ENCODE results near the gene MLX.

The MLX gene, protein sequence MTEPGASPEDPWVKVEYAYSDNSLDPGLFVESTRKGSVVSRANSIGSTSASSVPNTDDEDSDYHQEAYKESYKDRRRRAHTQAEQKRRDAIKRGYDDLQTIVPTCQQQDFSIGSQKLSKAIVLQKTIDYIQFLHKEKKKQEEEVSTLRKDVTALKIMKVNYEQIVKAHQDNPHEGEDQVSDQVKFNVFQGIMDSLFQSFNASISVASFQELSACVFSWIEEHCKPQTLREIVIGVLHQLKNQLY

DNA sequence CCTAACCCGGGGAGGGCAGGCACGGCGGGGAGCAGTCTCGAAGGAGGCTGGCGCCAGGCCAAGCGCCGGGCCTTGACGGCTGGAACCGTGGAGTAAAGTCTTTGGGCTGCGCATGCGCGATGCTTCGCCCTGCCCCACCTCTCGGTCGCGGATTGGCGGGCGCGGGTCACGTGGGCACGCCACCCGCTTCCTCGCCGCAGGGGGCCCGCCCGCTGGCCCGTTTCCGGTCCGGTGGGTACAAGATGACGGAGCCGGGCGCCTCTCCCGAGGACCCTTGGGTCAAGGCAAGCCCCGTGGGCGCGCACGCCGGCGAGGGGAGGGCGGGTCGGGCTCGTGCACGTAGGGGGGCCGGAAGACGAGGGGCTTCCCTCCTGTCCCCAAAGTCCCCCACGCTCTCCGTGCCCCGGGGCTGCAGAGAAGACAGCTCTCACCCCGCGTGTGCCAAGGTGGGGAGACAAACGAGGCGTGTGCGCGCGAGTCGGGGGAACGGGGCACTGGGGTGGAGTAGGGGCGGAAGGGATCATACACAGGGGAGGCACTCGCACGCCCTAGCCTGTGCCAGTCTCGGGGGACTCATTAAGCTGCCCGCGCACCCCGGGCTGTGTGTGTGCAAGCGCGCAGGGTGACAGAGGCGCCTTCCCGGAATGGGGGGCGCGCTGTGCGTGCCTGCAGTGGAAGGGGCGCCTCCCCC is at the start of gene MLX:
MLX (plus strand) TSS at position 218 of the 691 bp plus-strand sequence; CDS start at position 243, 25 bp downstream.
- DNase-seq = peak; percentile 93 to 96 (median 96)

DNA sequence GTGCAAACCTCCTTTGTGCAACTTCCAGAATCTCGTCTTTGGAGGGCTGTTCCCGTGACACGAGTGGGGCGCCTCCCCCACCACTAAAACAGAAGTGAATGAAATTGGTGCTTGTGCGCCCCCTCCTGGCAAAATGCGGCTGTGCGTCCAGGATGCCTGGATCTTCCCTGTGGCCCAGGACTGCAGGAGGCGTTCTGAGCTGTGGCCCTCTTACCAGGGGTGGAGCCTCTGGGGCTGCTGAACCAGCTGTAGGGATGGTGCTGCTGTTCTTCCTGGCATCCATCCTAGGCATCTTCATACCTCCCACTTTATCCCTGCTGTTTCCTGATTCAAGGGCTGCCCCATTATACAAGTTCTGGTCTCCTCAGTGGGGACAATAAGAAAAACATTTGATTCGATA is 49.4 kb upstream of the MLX start:
- DNase-seq = peak; percentile 21 to 54 (median 27)

DNA sequence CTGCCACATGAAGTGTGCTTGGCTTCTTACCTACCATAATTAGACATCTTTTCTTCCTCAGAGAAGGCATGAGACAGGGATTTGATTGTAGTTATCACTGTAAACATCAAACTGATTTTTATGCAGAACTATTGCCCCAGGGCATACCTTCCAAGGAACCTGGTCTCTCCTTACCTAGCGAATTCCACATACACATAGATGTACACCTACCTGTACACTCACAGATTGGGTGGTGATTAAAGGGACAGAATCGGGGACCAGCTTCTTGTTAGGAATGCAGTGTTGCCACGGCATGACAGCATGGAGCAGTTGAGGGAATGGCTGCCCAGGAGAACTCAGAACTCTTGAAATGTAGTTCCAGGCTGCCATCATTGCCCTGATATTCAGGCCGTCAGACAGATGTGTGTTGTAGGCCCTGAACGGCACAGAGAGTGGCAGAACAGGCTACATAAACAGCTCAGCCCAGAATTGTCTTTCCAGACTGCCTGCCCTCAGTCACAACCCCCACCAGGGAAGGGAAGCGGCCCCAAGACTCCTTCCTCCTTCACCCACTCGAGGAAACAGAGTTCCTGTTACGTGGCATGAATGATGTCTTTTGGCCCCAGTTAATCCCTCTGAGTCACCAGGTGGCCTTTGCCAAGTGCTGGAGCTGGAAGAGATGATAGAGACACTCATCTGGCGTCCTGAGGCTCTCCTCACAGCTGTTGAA is 48.7 kb upstream of the MLX start:
- DNase-seq = no peak

DNA sequence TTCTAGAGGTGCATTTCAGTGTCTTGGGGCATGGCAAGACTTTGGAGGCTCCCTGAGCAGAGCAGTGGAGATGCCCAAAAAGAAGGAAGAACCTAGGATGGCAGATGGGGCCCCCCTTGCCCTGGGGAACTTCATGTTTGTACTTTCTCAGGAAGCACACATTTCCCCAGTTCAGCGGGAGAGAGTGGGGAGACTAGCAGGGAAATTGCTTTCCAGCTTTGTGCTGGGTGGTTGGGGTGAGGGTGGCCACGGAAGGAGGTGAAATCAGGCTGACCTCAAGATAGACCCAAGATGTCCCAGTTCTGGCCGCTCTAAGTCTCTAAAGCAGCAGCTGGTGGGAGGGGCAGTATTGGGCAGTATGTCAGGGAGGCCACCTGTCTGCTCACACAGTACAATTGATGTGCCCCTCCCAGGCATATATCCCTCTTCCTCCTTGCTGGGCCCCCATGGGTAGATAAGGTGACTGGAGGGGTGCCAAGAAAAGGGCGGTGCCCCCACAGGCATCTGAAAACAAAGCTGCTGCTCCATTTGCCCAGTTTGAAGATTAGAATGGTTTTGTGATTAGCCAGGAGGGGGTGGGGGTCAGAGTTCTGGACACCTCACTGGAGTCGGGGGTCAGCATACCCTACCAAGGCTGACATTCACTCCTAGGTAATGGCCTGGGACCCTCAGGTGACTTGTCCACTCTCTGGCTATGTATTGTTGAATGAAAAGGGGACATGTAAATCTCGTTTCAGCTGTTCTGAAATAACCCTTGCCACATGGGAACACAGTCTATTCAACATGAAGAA is 48.0 kb upstream of the MLX start:
- DNase-seq = no peak

DNA sequence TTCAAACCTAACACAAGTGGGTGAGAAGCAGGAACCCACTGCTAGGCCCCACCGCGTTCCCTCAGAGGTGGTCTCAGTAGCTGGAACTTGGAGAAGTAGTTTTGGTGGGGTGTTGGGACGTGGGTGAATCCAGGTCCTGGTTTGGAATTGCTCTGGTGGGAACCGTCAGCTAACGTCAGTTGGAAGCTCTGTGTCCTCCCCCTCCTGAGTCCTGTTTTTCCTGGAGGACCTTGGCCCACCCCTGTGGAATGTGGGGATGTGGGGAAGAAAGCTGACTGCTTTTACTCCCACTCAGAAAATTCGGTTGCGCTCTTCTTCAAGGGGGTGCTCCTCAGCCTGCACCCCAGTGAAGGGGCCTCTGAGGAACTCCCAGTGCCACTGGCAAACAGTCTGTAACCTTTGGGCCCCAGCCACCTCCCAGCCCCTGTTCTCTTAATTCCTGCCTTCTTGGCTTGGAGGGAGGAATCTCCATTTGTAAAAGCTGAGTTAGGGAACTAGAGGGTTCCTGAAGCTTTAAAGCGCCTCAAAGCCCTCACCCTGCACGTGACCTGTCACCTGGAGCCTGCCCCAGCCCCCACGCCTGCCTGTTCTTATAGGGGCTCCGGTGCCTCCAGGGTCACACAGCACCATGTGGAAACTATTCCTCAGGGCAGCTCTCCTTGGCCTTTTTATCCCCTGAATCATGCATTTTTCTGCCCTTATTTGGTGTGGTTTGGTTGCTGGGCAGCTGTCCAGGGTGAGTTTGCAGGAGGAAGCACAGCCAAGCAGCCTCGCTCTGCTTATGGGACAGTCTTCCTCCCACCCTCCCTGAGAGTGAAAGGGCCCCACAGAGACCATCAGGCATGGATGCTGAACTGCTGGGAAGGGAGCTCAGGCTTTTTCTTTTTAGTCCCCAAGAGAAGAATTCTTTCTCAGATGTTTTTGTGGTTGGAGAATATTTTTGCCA is 47.1 kb upstream of the MLX start:
- no peak for DNase-seq

DNA sequence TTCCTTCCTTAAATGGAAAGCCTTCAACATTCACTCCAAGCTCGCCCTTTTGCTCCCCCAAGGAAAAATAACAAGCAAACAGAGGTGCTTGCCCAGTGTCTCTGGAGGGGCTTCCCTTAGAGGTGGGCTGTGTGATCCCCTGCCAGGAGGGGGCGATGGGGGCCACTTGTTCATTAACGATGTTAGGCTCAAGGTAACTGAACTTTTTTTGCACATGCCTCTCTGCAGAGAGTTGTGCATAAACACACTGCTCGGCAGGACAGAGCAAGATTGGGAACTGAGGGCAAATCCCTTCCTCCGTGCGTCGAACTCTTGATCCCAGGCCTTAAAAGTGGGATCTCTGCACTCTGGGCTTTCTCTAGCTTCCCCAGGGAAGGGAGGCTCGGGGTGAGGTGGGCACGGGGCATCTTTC is 46.4 kb upstream of the MLX start:
- DNase-seq = peak in 1 of 3 experiments; percentile 10

DNA sequence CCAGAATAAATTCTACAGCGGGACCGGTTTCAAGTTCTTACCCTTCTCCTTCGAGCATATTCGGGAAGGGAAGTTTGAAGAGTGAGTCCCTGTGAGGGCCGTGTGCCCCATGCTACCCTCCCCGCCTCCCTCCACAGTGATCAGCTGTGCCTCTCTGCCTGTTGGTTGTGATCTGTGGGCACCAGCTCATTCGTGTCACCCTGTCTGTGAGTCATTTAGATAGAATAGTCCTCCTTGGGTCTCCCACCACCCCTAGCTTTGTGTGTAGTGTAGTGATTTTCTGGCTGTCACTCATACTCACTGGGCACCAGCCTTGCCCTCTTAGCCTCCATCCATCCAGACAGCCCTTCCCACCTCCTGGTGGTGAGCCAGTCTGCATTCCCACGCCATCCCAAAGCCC is 45.9 kb upstream of the MLX start:
- DNase-seq = no peak

DNA sequence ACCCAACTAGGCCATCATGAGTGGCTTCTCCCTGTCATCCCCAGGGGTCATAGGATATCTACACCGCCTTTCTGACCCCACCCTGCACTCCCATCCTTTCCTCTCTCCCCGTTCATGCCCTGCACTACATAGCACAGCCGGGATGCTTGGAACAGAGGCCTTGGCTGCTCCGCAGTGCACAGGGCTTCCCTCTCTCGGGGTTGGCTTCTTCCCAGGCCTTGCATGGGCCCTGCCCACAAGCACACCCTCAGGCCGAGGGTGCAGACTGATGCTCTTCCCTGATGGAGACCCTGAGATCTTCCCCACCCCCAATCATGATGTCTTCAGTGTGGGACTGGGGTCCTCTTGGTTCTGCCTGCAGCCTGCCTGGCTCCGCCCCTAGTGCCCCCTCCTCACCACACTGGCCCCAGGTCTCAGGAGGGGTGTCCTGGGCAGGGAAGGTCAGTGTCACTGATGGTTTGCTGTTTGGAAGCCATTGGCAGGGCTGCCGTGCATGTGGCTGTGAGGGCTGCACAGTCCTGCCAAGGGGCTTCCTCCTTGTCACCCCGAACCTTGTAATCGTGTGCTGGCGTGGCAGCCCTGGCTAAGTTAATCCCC is 45.1 kb upstream of the MLX start:
- DNase-seq = no peak

DNA sequence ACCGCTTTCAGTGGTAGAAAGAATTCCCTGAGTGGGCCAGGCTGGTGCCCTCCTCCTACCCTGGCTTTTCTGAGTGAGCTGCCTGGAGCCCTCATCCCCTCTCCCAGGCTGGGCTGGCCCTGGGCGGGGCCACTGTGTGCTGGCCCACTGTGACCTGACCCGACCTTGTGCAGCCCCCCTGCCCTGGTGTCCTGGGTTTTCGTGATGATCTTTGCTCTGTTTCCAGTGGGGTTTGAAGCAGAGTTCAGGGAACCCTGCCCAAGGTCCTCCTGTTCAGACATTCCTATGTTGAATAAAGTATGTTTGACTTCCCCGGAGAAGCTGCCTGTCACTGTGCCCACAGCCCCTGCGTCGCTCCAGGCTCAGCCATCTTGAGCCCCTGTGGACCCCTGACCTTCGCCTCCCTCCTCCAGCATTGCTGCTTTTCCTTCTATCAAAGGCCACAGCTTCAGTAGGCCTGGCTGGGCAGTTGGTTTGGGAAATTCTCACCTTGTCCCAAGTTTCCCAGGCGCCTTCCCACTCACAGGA is 44.6 kb upstream of the MLX start:
- DNase-seq = no peak

DNA sequence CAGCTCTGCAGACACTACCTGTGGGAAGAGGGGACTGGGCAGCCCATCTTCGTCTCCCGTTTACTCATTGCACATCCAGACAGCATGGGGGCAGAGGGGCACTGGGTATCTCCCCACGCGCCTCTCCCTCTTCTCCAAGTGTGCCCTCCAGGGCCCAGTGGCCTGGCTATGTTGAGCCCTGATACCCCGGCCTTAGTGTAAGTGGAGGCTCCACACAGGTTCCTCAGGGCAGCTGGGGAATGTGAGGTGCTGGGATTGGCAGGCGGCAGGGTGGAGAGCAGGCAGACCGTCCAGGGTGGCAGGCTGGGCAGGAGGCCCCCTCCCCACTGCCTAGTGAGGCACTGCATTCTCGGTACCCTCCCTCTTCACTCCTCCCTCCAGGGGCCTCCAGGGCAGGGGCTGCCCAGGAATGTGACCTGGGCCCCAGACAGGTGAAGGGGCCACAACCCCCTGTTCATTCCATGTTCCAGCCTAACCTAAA is 44.1 kb upstream of the MLX start:
- DNase-seq = no peak

DNA sequence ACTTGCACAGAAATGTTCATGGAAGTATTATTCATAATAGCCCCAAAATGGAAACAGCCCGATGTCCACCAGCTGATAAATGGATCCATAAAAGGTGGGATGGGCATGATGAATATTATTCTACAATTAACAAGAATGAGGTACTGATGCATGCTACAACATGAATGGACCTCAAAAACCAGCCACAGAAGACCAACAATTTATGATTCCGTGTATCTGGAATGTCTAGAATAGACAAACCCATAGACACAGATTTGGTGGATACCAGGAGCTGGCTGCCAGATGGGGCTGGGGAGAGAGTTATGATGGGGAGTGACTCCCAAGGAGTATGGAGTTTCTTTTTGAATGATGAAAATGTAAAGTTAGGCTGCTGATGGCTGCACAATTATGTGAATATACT is 41.7 kb upstream of the MLX start:
- DNase-seq = no peak

DNA sequence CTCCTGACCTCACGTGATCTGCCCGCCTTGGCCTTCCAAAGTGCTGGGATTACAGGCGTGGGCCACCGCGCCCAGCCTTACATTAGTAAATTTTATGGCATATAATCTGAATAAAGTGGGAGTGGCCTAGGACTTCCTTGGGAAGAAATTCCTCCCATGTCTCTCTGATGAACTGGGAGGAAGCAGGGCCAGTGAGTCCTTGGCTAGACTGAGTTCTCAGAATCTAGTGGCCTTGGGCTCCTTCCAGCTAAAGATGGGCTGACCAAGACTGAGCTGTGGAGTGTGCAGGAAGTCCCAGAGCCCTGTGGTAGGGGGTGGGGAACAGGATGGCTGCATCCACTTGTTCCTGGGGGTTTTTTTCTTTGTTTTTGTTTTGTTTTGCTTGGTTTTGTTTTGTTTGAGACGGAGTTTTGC is 40.9 kb upstream of the MLX start:
- DNase-seq = no peak

DNA sequence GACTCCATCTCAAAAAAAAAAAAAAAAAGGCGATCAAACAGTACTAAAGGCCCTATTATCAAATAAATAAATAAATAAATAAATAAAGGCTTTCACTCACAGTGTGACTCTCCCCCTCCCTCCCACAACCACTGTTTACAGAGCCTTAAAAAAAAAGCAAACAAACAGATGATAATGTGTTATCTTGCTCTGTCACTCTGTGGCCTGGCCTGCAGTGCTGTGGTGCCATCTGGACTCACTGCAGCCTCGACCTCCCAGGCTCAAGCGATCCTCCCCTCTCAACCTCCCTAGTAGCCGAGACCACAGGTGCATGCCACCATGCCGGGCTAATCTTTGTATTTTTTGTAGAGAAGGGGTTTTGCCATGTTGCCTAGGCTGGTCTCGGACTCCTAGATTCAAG is 39.0 kb upstream of the MLX start:
- no peak for DNase-seq

DNA sequence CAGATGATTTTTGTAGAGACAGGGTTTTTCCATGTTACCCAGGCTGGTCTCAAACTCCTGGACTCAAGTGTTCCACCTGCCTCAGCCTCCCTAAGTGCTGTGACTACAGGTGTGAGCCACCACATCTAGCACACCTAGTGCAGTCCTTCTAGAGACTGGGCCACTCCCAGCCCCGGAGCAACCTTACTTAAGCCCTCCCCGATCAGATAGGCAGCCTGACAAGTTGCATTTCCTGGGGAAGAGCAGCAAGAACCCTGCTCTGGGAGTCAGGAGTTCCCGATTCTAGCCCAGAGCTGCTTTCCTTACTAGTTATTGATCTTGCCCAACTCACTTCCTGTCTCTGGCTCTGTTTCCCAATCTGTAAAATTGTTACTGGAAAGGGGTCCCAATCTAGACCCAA is 37.8 kb upstream of the MLX start:
- DNase-seq = no peak

DNA sequence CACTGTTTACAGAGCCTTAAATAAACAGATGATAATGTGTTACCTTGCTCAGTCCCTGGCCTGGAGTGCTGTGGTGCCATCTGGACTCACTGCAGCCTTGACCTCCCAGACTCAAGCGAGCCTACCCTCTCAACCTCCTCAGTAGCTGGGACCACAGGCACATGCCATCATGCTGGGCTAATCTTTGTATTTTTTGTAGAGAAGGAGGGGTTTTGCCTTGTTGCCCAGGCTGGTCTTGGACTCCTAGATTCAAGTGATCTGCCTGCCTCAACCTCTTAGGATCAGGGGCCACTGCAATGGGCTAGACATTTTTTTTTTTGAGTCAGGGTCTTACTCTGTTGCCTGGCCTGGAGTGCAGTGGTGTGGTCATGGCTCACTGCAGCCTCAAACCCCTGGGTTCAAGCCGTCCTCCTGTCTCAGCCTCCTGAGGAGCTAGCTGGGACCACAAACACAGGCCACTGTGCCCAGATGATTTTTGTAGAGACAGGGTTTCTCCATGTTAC is 35.9 kb upstream of the MLX start:
- peak in 2 of 3 experiments; percentile 15 to 57 for DNase-seq

DNA sequence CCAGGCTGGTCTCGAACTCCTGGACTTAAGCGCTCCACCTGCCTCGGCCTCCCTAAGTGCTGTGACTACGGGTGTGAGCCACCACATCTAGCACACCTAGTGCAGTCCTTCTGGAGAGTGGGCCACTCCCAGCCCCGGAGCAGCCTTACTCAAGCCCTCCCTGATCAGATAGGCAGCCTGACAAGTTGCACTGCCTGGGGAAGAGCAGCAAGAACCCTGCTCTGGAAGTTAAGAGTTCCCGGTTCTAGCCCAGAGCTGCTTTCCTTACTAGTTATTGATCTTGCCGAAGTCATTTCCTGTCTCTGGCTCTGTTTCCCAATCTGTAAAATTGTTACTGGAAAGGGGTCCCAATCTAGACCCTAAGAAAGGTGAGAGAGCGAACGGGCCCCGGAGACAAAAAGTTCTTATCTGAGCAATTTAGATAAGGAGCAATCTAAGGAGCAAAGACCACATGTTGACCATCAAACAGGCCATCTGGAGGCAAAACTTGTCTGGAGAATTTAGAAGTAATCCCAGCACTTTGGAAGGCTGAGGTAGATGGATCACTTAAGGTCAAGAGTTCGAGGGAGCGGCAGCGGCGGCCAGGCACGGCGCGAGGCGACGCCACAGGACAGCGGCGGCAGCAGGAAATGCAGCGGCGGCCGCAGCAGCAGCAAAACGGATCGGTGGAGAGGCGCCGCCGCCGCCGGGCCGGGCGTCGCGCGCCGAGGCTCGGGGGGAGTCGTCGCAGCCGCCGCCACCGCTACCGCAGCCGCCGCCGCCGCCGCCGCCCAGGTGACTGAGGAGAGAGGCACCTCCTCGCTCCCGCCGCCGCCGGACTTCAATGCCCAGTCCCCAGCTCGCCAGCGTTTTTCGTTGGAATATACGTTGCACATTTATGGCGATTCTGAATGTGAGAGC is 35.2 kb upstream of the MLX start:
- DNase-seq = peak; percentile 59 to 84 (median 67)

DNA sequence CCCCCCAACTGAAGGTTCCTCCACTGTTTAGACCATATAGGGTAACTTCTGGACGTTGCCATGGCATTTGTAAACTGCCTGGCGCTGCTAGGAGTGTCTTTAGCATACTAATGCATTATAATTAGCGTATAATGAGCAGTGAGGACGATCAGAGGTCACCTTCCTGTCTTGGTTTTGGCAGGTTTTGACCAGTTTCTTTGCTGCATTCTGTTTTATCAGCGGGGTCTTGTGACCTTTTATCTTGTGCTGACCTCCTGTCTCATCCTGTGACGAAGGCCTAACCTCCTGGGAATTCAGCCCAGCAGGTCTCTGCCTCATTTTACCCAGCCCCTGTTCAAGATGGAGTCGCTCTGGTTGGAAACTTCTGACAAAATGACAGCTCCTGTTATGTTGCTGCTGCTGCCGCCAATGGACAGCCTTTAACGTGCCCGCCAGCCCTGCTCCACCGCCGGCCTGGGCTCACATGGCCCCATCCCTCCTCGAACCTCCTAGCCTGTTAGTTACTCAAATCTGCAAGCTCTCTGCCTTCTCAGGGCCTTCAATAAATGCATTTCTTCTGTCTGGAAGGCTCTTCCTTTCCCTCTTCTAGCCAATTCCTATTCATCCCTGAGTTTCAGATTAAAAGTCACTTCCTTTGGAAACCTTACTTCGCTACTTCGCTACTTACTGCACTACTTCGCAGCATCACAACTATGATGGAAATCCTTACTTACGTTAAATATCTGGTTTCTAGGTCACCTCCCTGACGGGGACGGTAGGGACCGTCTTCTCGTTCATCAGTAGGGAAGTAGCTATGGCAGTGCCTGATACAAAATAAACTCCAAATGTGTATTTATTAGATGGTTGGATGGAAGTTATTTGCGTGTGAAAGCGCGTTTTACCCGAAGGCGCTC is 31.5 kb upstream of the MLX start:
- no peak for DNase-seq

DNA sequence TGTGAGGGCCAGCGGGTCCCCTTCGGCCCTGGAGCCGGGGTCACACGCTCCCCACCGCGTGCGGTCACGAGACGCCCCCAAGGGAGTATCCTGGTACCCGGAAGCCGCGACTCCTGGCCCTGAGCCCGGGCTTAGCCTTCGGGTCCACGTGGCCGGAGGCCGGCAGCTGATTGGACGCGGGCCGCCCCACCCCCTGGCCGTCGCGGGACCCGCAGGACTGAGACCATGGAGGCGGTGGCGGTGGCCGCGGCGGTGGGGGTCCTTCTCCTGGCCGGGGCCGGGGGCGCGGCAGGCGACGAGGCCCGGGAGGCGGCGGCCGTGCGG is 30.9 kb upstream of the MLX start, which contains the start of gene NAGLU:
NAGLU (plus strand) TSS at position 194 of the 324 bp plus-strand sequence; CDS start at position 226, 32 bp downstream.
- DNase-seq = peak; percentile 88 to 92 (median 92)

Measured in NCI-H1417 (cell line).